ENCODE data around the gene CACHD1. TPM values are rescaled to one million over a fixed set of nuclear protein-coding genes. Genes with fewer than 3 reads are reported as not detected.

The CACHD1 gene
- total RNA-seq, 4 donors from 2014 or later = 23.6 to 36.1 (median 24.8) TPM

GRCh38 chr1:64721576-64722145, 251.7 kb downstream of the CACHD1 start:
- TF ChIP-seq CTCF (IDR thresholded peaks at IDR 0.05; ENCODE audit: low read depth) = no peak

DNA sequence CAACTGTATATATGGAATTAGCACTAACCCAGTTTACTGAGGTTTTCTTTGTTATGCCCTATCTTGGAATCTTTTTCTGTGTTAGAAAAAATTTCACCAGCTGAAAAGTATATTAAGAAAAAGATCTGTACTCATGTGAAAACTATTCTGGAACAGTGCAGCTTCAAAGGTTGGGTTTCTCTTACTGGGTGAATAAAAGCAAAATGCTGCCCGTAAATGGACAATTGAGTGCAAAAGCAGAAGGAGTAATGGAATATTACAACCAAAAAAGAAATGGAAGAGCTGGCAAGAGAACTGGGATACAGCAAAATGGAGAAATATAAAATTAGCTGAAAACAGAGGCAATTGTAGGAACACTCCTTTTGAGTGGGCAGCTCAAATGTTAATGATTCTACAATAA, 257.9 kb downstream of the CACHD1 start:
- TF ChIP-seq CTCF (IDR thresholded peaks at IDR 0.05; ENCODE audit: low read depth) = no peak

DNA sequence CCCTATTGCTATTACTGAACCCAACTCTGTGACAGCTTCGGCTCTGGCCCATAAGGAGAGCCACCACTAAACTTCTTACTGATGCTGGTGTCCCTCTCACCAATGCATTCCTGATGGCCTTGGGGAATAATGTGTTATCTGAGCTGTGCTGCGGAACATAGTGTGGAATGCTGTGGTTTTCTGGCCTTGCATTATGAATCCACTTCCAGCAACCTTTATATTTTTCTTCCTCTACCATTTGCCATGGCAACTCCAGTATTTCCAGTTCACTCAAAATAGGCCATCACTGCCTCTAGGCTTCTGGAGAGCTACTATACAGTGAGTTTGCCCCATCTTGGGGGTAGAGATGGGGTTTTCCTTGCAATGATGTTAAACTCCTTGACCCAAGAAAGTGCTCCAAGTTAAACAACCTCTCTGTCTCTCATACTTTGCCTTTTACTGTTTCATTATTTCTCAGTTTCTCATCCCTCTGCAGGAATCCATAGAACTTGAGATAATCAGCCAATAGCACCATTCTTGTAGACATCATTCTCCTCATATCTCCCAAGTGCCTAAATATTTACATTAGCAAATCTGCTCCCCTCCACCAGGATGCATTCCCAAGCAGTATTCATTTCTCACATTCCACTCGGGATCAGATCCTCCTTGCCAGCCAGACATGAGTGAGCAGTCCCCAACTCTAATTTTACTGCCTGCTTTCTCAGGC, 263.8 kb downstream of the CACHD1 start:
- TF ChIP-seq CTCF (IDR thresholded peaks at IDR 0.05; ENCODE audit: low read depth) = no peak

- no peak for TF ChIP-seq CTCF (IDR thresholded peaks at IDR 0.05; ENCODE audit: low read depth)
These were observed 264.3 kb downstream of the CACHD1 start for GRCh38 chr1:64734287-64734652.

Small RNAs within 50 kb of the gene (small RNA-seq; reads per million reads assigned to genes)
- not detected for gene MIR4794

Data from subcutaneous adipose tissue (tissue), 4 donors.